GM21526 (cell line): ENCODE measurements around the gene CD8B.

Experiments
- ATAC-seq: cut with Tn5 transposase; IDR thresholded peaks from one replicate; pipeline ENCODE4 v1.9.1; 2021; ENCODE audit warnings: moderate library complexity; ENCODE audit not compliant: unreplicated experiment, low FRiP score

Gene CD8B

DNA sequence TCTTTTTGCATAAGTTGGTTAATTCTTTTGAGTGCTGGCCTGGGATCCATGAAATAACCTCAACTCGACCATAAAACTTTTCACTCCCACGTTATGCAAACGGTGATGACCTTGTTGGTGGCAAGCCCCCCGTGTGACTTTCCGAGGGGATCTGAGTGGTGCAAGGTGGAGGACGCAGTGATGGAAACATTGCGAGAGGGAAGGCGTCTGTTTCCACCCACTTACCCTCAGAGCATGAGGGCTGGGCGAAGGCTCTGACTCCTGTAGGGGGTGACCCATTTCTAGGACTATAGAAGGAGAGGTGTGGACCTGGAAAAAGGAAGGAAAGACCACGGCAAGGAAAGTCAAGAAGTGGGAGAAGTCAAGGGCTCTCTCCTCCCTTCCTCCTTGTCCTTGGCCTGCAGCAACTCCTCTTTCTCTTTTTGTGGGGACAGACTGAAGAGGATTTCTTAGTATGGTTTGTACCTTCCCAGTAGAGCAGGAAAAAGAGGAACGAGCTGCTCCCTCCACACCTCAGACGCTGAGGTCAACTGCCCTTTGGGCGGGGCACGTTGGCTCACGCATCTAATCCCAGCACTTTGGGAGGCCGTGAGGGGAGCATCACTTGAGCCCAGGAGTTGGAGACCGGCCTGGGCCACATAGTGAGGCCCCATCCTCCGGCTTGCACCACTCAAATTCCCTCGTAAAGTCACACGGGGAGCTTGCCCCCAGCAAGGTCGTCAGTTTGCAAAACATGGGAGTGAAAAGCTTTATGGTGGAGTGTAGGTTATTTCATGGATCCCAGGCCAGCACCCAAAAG lies 55.4 kb downstream of the CD8B start:
- no peak for ATAC-seq

DNA sequence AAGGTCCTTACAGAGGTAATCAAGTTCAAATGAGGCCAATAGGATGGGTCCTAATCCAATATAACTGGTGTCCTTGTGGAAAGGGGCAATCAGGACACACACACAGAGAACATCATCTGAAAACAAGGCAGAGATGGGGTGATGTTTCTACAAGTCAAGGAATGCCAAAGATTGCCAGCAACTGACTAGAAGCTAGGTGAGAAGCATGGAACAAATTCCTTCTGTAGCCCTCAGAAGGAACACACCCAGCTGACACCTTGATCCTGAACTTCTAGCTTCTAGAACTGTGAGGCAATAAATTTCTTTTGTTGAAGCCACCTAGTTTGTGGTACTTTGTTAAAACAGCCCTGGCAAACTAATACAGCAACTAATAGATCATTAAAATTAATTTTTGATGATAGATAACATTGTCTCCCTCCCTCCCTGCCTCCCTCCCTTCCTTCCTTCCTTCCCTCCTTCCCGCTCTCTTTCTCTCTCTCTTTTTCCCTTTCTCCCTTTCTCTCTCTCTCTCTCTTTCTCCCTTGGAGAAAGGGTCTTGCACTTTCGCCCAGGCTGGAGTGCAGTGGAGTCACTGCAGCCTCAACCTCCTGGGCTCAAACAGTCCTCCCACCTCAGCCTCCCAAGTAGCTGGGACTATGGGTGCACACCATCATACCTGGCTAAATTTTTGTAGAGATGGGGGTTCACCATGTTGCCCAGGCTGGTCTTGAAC lies 60.7 kb downstream of the CD8B start:
- ATAC-seq: no peak

DNA sequence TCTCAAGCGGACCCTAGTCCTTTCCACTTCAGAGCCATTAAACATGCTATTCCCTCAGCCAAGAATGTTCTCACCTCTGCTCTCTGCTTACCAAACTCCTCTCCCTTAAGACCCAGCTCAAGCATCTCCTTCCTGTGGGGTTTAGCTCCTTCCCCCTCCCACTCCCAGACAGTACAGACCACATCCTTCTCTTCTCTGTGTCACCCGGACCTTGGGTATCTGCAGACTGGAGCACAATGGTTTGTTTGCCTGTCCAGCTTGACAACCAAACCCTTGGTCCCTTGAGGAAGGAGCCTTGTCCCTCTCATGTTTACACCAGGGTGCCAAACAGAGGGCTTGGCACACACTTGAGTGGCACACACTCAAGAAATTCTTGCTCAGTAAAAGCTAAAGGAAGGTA lies 66.8 kb downstream of the CD8B start:
- no peak for ATAC-seq

DNA sequence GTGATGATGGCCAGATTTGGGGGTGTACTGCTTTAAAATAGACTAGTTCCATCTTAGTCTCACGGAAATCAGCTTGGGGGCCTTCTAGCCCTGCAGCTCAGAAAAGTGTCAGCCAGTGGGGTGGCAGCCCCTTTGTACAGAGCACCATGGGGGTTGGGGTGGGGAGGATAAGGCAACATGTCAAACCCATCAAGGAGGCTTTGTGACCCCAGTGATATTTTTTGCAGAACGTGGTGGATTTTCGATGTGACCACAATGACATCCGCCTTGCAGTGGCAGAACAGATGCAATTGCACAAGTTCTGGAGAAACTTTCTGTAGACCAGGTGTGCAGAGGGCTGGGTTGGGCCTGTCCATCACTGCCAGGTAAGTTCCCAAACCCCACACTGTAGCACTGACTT lies 67.9 kb downstream of the CD8B start:
- ATAC-seq: no peak

DNA sequence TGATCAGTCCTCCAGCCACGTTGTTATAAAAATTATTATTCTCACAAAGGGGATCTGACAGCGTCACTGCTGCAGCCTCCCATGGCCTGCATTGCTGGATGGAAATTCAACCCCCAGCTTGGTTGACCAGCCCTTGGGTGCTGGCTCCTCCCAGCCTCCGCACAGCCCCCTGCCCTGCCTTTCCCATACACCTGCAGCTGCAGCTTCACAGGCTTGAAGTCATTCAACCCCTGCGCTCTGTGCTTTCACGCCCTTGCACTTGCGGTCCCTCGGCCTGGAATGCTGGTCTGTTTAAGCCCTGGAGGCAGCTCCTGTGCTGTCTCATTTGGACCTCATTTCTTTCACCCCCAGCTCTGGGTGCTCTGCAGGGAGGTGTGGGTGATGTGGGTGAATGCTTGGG lies 70.1 kb downstream of the CD8B start:
- no peak for ATAC-seq

DNA sequence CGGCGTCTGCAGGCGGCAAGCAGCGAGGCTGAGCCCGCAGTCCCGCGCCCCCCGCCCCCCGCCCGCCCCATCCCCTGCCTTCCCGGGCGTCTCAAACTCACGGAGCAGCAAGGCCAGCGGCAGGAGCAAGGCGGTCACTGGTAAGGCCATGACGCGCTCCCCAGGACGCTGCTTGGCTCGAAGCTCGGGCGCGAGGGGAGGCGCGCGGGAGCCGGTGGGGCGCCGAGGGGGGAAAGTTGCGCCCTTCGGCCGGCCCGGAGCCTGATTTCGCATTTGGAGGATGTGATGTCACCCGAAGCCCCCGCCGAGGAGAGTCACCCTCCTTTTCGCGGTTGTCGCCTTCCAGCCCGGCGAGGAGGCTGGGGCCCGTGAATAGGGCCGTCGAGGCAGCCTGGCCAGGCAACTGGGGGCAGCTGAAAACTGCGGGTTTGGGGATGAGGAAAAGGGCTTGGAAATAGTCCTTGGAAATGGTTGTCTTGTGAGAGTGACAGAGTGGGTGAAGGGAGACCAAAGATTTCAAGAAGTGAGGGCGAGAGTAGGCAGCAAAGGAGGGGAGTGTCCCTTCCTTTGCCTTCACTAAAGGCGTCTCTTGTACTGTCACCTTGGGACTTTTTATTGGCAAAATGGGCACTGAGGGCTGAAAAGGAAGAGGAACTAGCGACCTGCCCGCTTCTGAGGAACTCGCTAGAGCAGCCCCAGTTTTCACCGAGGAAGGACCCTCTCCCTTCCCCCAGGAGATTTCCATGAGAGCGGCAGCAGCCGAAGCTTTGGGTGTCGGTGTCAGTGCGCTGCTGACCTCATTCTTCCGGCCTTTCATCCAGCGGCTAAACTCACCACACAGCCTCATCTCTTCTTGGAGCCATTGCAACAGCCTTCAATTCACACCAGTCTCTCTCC lies 70.8 kb downstream of the CD8B start, which contains the start of gene CD8A:
CD8A (minus strand) TSS at position 238 of the 897 bp plus-strand sequence; CDS start at position 150, 88 bp downstream.
- ATAC-seq: no peak

DNA sequence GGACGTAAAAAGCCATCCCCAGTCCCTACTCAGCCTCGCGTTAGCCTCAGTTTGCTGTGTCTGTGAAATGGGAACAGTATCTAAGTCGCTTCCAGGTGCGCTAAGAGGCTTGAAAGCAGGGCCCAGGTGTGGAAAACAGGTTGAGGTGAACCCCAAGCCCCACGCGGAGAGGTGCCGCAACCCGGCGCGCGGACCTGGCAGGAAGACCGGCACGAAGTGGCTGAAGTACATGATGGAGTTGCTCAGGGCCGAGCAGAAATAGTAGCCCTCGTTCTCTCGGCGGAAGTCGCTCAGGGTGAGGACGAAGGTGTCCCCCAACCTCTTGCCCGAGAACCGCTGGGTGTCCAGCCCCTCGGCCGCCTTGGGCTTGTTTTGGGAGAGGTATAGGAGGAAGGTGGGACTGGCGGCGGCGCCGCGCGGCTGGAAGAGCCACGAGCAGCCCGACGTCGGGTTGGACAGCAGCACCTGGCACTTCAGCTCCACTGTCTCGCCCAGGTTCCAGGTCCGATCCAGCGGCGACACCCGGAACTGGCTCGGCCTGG lies 71.5 kb downstream of the CD8B start:
- no peak for ATAC-seq

DNA sequence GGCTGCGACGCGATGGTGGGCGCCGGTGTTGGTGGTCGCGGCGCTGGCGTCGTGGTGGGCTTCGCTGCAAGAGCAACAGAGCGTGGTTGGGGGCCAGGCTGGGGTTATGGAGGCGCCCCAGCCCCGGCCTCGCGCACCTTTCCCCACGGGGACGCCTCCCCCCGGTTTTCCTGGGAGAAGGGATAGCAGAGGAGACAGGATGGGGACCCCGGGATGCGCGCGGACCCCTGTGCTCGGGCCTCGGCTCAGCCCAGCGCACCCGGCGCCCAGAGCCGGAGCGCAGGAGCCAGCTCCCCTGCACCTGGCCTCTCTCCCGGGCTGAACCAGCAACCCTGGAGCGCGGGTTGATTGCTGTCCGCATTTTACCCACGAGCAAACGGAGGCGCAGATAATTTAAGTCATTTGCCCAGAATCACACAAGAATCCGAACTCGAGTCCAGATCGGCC lies 72.0 kb downstream of the CD8B start:
- no peak for ATAC-seq

DNA sequence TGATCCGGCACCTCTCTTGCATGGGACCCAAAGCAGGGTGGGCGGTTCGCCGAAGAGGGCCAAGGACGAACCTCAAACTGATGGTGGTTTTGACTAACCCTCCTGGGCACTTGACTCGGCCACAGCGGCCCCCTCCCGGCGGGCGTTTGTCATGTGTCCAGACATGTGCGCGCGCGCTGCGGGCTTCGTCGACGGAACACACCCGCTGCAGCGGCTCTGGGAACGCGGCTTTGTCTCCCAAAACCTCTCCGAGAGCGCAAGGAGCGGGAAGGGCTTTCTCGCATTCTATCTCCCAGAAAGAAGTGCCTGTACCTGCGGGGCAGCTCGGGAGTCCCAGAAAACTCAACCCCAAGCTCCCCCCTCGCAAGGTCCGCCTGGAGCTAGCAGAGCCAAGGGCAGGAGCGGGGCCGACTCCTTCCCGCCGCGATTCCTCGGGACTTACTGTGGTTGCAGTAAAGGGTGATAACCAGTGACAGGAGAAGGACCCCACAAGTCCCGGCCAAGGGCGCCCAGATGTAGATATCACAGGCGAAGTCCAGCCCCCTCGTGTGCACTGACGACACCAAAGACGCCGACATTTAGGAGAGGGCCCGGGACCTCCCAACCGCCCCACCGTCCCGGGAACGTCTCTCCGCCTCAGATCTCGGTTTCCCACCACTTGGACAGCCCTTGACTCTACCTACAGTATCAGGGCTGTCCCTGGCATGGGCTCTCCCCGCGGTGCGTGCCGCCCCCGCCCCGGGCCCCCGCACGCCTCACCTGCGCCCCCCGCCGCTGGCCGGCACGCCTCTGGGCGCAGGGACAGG lies 72.6 kb downstream of the CD8B start:
- ATAC-seq: no peak

DNA sequence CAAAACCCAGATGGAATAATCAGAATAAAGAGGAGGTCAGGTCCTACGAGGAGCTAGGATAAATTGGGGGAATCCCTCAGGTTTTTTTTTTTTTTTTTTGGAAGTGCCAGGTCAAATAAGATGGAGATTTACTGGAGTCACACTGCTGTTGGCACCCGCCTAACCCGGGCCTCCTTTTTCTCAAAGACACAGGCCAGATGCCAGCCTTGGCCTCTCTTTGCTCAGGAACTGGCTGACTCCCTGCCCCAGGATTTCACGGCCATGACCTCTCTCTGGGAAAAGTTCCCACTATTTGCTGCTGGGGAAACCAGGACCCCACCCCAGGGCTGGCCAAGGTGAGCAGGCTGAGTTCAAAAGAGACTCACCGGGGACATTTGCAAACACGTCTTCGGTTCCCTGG lies 73.5 kb downstream of the CD8B start:
- no peak for ATAC-seq

DNA sequence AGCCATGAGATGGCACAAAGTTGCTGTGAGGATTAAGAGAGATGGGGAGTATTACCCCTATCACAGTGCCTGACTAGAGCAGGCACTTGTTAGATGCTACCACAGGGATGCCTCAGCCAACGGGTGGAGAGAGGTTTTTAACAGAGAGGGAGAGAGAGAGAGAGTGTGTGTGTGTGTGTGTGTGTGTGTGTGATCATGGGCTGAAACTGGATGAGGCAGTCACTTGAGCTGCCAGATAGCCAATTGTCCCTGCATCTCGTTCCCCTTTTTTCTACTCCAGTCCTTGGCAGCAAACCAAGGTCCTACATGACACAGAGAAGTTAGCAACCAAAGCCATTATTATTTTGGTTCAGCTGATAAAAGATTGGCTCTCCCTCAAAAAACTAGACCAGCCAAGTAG lies 74.0 kb downstream of the CD8B start:
- no peak for ATAC-seq

DNA sequence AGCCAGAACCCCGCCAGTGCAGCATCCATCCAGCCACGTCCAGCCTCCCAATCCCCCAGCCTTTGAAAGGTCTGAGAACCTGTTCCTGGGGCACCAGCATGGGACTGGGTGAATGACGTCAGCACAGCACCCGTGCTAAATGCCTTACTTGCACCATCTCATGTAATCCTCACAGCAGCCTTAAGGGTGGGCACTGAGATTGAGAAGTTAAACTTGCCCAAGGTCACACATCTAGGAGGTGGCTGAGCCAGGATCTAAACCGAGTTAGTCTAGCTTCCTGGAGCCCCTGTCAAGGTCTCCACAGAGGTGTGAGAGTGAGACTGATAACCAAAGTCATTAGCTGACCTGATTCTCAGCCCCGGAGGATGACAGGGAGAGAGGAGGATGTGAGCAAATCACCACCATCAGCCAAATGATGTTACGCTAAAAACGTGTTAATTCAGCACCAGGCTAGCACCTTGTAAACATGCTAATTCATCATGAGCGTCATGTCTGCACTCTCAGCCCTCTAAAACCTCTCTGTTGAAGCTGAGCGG lies 75.6 kb downstream of the CD8B start:
- no peak for ATAC-seq

DNA sequence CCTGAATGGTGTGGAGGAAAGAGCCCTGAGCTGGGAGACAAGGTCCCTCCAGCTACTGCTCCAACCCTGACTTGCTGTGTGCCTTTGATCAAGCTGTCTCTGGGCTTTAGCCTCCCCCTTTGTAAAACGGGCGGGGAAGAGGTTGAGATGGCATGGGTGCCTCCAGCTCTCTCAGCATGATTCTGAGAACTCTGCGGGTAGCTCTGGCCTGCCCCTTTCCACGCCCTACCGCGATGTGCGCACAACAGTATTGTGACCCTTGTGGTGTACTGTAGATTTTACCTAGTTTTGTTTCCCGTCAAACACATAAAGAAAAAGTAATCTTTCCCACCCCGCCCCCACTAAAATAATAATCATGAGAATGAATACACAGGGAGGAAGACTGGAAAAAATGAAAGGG lies 76.2 kb downstream of the CD8B start:
- no peak for ATAC-seq

DNA sequence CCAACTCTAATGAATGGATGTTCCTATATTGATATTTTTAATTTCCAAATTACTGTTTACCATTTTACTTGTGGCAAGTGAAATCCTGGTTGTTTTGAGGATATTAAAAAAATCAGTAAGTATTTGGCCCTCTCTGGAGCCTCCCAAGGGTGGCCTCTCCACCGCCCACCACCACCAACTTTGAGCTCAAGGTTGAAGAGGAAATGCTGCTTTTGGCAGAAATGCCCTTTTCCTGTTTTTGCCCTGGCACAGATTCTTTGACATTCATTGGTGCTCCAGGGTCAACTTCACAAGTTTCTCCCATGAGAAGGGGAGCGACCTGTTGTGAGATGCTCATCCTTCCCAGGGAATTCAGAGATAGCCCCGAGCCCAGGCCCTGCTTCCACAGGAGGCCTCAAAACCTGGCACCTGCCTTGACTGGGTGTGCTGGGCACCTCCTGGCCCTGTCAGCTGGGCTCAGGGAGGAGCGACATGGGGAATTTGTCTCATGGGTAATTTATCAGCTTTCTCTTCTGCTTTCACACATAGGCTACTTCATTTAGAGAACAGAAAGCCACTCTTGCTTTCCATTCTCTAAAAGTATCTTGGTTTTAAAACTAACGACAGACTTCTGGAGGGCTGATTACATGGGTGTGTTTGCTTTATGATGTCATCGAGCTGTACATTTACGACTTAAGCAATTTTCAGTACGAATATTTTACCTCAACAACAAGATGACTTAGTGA lies 77.9 kb downstream of the CD8B start:
- peak; percentile 92 for ATAC-seq

DNA sequence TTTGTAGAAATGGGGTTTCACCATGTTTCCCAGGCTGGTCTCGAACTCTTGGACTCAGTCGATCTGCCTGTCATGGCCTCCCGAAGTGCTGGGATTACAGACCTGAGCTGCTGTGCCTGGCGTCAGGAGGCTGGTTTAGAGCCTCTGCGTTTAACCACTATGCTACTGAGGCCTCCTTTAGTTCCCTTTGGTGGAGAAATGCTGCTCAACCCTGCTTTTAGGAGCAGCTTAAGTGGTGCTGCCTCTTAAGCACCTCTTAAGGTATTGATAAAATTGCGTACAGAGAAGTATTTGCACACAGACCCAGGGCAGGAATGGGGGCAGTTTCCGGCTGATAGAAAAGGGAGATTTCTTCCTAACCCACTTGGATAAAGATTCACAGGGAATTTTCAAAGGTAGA lies 78.9 kb downstream of the CD8B start:
- ATAC-seq: no peak

DNA sequence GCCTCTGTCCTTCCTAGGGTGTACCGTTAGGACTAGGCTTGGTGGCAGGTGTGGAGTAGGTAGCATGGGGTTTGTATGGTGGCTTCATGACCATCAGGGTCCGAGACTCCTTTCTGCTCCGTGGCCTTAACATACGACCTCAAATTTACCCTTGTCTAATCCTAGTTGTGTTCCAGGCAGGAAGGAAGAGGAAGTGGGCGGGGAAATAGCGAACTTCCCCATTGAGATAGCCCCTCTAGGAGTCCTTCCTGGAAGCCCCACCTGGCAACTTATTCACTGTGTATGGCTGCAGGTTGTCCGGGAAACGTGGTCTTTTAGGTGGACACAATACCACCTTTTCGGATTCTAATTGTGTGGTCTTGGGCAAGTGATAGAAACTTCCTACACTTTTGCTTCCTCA lies 80.3 kb downstream of the CD8B start:
- ATAC-seq: no peak

DNA sequence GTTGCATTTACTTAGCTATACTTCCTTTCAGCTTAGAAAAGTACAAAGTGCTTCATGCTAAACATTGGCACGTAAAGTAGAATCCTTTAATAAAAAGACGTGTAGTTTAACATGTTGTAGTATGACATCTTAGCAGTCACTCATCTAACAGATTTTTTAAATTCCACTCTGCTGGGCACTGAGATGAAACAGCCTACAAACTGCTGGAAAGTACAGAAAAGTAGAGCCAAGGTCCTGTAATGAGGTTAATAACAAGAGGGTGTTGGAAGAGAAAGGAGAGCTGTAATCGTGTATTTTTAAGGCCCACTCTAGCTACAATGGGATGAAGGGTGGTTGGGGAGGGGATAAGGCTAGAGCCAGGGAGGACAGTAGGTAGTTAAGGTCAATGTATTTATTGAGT lies 81.7 kb downstream of the CD8B start:
- ATAC-seq: no peak

DNA sequence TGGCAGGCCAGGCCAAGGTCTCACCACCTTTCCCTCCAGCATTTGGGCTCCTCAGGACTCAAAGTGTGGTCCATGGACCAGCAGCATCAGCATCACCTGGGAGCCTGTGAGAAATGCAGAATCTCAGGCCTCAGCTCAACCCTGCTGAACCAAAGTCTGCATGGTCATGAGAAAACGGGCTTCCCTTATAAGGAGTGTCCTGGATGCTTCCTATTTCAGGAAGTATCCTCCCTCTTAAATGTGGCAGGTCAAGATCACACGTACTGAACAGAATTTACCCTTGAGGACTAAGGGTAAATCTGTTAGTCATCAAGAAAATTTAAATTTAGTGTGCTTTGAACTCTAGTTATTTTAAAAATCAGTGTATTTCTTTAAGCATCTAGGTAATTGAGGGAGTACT lies 82.7 kb downstream of the CD8B start:
- ATAC-seq: no peak

DNA sequence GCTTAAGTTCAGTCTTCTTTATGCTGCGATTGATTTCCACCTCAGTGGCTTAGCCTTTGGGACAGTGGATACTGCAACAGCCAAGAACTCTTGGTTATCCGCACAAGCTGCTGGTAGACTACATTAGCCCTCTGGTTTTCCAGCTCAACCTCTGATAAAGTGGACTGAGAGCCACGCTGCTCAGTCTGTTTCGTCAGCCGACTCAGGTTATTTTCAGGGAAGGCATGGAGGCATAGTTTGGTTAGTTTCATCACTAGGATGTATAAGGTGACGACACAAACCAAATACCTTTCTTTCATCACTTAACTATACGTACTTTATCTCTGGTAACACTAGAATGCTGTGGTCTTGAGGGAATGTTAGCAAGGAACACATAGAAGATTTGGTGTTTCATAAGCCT lies 85.2 kb downstream of the CD8B start:
- ATAC-seq: no peak
